ENCODE measurements around the gene SLC23A2.

DNA sequence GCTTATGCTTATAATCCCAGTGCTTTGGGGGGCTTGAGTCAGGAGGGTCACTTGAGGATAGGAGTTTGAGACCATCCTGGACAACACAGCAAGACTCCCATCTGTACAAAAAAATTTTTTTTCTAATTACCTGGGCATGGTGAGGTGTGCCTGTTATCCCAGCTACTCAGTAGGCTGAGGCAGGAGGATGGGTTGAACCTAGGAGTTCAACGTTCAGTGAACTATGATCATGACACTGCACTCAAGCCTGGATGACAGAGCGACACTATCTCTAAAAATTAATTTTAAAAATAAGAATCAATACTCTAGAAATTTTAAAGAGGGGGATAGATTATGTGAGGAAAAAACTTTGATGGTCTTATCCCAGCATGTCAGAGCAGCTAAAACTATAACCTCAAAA, 44.1 kb downstream of the SLC23A2 start:
- TF ChIP-seq RARB (CRISPR knock-in tag; IDR thresholded peaks at IDR 0.05) (no peak), TOX (CRISPR knock-in tag; IDR thresholded peaks at IDR 0.05; ENCODE audit: borderline replicate concordance) (no peak), ZFP3 (CRISPR knock-in tag; IDR thresholded peaks at IDR 0.05) (no peak), OSR1 (CRISPR knock-in tag; IDR thresholded peaks at IDR 0.05) (no peak), ZNF565 (CRISPR knock-in tag; conservative IDR thresholded peaks at IDR 0.05; ENCODE audit: low read depth) (no peak), ZNF8 (CRISPR knock-in tag; IDR thresholded peaks at IDR 0.05) (no peak), ISL1 (CRISPR knock-in tag; IDR thresholded peaks at IDR 0.05) (no peak), CSDC2 (CRISPR knock-in tag; IDR thresholded peaks at IDR 0.05) (no peak)
- TF ChIP-seq, protein P1, sequence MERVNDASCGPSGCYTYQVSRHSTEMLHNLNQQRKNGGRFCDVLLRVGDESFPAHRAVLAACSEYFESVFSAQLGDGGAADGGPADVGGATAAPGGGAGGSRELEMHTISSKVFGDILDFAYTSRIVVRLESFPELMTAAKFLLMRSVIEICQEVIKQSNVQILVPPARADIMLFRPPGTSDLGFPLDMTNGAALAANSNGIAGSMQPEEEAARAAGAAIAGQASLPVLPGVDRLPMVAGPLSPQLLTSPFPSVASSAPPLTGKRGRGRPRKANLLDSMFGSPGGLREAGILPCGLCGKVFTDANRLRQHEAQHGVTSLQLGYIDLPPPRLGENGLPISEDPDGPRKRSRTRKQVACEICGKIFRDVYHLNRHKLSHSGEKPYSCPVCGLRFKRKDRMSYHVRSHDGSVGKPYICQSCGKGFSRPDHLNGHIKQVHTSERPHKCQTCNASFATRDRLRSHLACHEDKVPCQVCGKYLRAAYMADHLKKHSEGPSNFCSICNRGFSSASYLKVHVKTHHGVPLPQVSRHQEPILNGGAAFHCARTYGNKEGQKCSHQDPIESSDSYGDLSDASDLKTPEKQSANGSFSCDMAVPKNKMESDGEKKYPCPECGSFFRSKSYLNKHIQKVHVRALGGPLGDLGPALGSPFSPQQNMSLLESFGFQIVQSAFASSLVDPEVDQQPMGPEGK (CRISPR knock-in tag; IDR thresholded peaks at IDR 0.05; ENCODE audit: borderline replicate concordance): no peak
- TF ChIP-seq, protein P2, sequence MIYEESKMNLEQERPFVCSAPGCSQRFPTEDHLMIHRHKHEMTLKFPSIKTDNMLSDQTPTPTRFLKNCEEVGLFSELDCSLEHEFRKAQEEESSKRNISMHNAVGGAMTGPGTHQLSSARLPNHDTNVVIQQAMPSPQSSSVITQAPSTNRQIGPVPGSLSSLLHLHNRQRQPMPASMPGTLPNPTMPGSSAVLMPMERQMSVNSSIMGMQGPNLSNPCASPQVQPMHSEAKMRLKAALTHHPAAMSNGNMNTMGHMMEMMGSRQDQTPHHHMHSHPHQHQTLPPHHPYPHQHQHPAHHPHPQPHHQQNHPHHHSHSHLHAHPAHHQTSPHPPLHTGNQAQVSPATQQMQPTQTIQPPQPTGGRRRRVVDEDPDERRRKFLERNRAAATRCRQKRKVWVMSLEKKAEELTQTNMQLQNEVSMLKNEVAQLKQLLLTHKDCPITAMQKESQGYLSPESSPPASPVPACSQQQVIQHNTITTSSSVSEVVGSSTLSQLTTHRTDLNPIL (CRISPR knock-in tag; IDR thresholded peaks at IDR 0.05; ENCODE audit: low read depth): no peak
- TF ChIP-seq, protein P3, sequence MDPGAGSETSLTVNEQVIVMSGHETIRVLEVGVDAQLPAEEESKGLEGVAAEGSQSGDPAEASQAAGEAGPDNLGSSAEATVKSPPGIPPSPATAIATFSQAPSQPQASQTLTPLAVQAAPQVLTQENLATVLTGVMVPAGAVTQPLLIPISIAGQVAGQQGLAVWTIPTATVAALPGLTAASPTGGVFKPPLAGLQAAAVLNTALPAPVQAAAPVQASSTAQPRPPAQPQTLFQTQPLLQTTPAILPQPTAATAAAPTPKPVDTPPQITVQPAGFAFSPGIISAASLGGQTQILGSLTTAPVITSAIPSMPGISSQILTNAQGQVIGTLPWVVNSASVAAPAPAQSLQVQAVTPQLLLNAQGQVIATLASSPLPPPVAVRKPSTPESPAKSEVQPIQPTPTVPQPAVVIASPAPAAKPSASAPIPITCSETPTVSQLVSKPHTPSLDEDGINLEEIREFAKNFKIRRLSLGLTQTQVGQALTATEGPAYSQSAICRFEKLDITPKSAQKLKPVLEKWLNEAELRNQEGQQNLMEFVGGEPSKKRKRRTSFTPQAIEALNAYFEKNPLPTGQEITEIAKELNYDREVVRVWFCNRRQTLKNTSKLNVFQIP (CRISPR knock-in tag; IDR thresholded peaks at IDR 0.05; ENCODE audit: borderline replicate concordance, low read depth): no peak

Measured in SK-N-SH treated with all-trans-retinoic acid at 6 μM for 48 hours (cell line).